ENCODE data around the gene DIO1.

The DIO1 gene

DNA sequence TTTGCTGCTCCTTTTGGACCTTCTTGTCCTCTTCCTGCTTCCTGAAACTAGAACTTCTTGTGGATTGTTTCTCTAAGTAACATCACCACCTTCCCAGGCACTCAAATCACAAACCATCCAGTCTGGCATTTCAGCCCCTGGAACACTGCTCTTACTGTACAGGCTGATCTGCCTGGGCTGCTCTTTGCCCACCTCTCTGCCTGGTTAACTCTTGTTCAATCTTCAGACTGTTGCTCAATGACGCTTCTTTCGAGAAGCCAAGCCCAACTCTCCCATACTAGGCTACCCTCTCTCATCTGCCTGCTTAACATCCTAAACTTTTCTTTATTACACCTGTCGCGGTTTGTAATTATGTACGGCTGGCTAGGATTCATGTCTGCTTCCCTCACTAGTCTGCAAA is 657 bp downstream of the DIO1 start:
- DNase-seq (ENCODE audit: low spot score) = no peak

DNA sequence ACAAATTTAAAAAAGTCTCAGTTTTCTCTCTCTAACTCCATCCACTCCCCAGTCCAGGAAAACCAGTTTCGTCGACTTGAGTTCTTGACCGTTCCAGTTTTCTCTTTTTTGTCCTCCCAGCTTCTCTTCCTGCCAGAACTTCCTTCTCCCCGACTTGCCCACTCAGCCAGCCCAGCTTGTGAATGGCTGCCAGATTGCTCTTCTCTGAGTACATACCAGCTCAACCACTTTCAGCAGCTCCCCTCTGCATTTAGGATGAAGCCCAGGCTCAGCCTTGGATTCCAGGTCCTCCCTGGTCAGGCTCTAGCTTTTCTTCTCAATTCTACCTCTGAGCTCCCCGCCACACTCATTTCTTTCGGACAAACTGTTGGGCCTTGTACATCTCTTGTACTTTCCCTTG is 1.4 kb downstream of the DIO1 start:
- no peak for DNase-seq (ENCODE audit: low spot score)

DNA sequence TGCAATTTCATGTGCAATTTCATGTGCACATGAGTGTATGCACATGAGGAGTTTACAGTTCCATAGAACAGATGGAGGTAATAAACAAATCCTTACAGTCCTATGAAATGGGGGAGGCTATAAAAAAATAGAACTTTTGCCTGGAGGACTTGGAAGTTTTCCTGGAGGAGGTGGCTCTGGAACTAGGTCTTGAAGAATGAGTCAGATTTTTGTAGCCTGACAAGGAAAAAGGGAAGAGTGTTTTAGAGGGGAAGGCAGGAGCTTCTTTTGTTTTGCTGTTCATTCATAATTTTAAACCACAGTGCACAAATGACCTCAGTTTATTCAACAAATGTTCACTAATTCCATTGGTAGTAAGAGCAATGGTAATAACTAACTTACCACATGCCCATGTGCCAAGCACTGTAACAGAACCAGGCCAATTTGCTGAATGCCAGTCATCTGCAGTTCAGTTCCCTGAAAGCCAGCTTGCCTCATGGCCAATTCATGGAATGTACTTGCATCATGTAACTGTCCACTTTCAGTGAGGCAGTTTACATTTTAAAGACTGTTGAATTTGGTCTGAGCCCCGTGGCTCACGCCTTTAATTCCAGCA is 2.7 kb downstream of the DIO1 start:
- no peak for DNase-seq (ENCODE audit: low spot score)

- DNase-seq (ENCODE audit: low spot score) = no peak
These were observed 5.2 kb downstream of the DIO1 start for GRCh38 chr1:53899206-53899628.

DNA sequence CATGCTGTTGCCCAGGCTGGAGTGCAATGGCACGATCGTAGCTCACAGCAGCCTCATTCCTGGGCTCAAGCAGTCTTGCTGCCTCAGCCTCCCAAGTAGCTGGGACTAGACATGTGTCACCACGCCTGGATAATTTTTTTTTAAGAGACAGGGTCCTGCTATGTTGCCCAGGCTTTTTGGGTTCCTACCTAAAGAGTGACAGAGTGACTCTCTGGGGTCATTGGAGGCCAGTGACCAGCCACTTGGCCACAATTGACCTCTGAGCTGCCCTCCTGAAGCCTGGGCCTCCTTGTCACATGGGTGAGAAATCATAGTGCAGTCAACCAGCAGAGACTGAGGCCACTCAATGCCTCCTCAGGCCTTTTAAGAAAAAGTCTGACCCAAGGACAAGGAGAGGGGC is 5.7 kb downstream of the DIO1 start:
- no peak for DNase-seq (ENCODE audit: low spot score)

- DNase-seq (ENCODE audit: low spot score) = no peak
These were observed 8.5 kb downstream of the DIO1 start for GRCh38 chr1:53902235-53903138.

DNA sequence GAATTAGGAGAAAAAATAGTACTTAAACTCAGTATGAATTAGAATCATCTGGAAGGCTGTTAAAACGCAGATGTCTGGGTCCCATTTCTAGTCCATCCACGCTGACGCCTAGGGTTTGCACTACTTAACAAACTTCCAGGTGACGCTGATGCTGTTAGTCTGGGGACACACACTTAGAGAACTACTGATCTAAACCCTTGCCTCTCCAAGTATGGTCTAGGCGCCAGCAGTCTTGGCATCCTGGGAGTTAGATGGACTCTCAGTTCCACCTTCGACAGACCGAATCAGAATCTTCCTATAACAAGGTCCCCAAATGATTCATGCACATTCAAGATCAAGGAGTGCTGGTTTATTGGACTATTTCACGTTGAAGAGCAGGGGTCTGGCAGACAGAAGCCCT is 11.5 kb downstream of the DIO1 start:
- DNase-seq (ENCODE audit: low spot score) = no peak

DNA sequence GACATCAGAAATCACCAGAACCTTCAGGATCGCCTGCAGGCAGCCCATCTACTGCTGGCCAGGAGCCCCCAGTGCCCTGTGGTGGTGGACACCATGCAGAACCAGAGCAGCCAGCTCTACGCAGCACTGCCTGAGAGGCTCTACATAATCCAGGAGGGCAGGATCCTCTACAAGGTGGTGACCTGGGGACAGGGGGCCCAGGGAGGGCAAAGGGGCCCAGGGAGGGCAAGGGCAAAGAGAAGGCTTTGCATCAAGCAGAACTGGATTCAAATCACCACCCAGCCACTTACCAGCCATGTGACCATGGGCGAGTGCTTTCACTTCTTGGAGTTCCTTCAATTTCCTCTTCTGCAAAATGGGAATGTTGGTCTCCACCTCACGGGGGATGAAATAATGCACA is 12.1 kb downstream of the DIO1 start:
- no peak for DNase-seq (ENCODE audit: low spot score)

DNA sequence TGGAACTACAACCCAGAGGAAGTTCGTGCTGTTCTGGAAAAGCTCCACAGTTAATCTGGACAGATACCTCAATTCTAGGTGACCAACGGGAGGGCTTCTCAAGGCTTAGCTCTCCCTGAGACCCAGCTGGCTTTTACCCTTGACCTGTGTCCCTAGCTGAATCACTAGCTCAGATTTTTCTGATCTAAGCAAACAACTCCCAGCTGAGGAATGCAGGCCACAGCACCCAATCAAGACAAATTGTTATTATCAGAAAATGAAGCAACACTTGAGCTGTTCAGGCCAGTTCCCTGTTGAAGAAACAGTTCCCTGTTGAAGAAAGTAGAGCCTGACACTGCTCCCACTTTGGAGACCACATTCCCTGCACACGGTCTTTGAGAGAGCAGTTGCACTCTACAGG is 16.0 kb downstream of the DIO1 start:
- no peak for DNase-seq (ENCODE audit: low spot score)

DNA sequence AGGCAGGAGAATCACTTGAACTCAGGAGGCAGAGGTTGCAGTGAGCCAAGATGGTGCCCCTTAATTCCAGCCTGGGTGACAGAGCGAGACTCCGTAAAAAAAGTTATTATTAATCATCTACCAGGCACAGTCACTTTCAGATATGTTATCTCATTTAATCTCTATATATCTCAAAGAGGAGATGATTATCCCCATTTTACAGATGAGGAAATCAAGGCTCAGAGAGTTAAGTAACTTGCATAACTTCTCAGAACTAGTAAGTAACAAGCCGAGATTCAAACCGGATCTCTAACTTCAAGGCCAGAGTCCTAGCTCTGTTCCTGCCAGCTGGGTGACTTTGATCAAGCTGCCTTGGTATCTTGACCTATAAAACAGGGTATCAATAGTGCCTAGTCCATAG is 17.5 kb downstream of the DIO1 start:
- DNase-seq (ENCODE audit: low spot score) = no peak

- no peak for DNase-seq (ENCODE audit: low spot score)
These were observed 19.5 kb downstream of the DIO1 start for GRCh38 chr1:53913352-53914033.

DNA sequence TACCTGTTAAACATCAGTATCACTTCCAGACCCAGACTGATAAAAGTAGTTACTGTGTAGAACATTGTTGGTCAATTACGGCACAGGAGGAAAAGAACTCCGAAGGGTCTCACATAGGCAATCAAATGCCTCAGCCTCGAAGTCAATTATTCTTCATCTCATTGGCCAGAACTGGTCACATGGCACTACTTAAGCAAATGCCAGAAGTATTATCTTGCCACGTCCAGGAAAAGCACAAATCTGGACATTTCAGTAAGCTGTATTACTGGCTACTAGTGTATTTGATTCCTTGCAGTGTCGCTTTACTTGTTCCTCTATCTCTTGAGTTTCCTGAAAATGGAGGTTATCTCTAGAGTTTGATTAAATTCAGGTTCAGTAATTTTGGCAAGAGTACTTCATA is 24.4 kb downstream of the DIO1 start:
- no peak for DNase-seq (ENCODE audit: low spot score)

DNA sequence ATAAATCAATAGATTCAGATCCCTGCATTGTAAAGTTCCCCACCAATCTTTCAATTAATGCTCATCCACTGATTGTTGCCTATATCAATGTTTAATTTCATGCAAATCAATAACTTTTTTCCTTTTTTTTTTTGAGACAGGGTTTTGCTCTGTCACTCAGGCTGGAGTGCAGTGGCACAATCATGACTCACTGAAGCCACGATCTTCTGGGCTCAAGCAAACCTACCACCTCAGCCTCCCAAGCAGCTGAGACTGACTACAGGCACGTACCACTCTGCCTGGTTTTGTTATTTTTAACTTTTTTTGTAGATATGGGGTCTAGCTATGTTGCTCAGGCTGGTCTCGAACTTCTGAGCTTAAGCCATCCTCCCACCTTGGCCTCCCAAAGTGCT is 25.7 kb downstream of the DIO1 start:
- no peak for DNase-seq (ENCODE audit: low spot score)

- DNase-seq (ENCODE audit: low spot score) = no peak
These were observed 33.4 kb downstream of the DIO1 start for GRCh38 chr1:53927376-53927881.

DNA sequence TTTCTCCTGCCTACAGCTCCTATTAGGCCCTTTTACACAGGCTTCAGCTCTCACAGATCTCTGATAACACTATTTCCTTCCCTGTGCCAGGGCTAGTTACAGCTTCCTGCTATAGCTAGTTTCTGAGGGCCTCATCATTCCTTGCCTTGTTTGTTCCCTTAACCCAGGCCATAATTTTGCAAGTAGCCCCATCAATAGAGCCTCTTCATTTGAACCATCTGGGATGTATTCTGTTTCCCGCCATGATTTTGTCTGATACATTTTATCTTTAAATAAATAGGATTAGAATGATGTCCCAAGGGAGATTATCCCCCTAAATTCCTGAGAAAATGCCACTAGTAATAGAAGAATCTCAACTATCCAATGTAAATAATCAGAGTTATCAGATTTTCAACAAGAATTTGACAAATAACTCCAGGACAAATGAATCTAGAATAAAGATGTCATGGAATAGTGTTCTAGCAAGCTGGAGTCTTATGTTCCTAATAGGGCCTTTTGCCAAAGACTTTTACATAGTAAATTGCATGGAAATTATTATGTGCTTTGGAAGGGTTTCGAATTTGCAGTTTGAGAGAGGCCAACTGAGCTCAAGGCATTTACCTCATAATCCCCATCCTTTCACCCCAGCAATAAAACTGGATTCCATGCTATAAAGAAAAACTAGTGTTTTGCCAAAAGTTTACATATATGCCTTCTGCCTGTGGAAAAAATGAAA is 35.4 kb downstream of the DIO1 start:
- DNase-seq (ENCODE audit: low spot score) = no peak

DNA sequence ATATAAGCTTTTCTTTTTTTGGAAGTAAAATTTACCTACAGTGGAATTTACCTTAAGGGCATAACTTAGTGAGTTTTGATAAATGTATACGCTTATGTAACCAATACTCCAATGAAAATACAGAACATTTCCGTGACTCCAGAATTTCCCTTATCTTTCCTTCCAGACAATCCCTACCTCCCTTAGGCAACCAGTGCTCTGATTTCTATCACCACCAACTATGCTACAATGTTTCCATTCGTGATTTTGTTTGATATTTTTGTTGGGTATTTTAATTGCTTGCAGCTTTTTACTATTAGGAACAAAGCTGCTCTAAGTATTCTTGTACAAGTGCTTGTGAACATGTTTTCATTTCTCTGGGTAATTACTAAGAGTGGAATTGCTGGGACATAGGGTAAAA is 36.9 kb downstream of the DIO1 start:
- no peak for DNase-seq (ENCODE audit: low spot score)

GRCh38 chr1:53931523-53931922 is 37.5 kb downstream of the DIO1 start:
- no peak for DNase-seq (ENCODE audit: low spot score)

DNA sequence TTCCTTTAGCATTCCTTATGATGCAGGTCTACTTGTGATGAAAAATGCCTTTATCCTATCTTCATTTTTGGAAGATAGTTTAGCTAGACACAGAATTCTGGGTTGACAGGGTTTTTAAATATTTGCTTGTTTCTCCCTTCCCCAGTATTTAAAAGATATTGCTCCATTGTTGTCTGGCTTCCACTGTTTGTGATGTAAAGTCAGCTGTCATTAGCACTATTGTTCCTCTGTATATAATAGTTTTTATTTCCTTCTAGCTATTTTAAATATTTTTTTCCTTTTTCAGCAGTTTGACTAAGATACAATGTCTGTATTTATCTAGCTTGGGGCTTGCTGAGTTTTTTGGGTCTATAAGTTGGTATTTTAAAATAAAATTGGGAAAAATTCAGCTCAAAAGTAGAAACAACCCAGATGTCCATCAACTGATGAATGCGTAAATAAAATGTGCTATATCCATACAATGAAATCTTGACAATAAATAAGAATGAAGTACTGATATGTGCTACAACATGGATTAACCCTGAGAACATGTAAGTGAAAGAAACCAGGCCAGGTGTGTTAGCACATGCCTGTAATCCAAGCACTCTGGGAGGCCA is 40.3 kb downstream of the DIO1 start:
- DNase-seq (ENCODE audit: low spot score) = no peak

GRCh38 chr1:53936430-53936829 is 42.4 kb downstream of the DIO1 start:
- DNase-seq (ENCODE audit: low spot score) = no peak

GRCh38 chr1:53938136-53938830 is 44.3 kb downstream of the DIO1 start:
- no peak for DNase-seq (ENCODE audit: low spot score)

Measured in SK-N-DZ (cell line).